Uterus (tissue), 4 donors: Measurements from ENCODE around the gene ASAP2. TPM values are rescaled to one million over a fixed set of nuclear protein-coding genes. Genes with fewer than 3 reads are reported as not detected.

Experiments
- DNase-seq, 2 donors: peaks; one replicate each; pipeline ENCODE4 v3.0.0-alpha.2; 2019 to 2020
- H3K27ac ChIP-seq, 2 donors: fragments of 200-600 bp; sonication (generic); 1 replicate in 1 of 2; 2 replicates in 1 of 2; pipeline ENCODE4 v1.5.1; 2016 to 2018
- H3K27me3 ChIP-seq, 2 donors: fragments of 200-600 bp; sonication (generic); one replicate each; pipeline ENCODE4 v1.5.1; 2018 to 2019; ENCODE audit warnings: control low read depth in 1 of 2
- H3K36me3 ChIP-seq, 2 donors: fragments of 200-600 bp; sonication (generic); one replicate each; pipeline ENCODE4 v1.5.1; 2019; ENCODE audit warnings: control low read depth in 1 of 2
- H3K4me1 ChIP-seq, 2 donors: fragments of 200-600 bp; sonication (generic); one replicate each; pipeline ENCODE4 v1.5.1; 2018 to 2019; ENCODE audit warnings: control low read depth in 1 of 2
- H3K4me3 ChIP-seq, 2 donors: fragments of 200-600 bp; sonication (generic); 1 replicate in 1 of 2; 2 replicates in 1 of 2; pipeline ENCODE4 v1.5.1; 2018 to 2019; ENCODE audit warnings: mild to moderate bottlenecking in 1 of 2
- H3K9me3 ChIP-seq, 2 donors: fragments of 200-600 bp; sonication (generic); one replicate each; pipeline ENCODE4 v1.5.1; 2019; ENCODE audit warnings: control low read depth in 1 of 2
- CTCF ChIP-seq, 4 experiments: fragments of 200-600 bp in 2 of 4; fragments of 450-650 bp in 2 of 4; sonication (generic) in 2 of 4; IDR thresholded peaks; one replicate each; pipeline ENCODE4 v1.5.1; 2016 to 2019; ENCODE audit warnings: antibody characterized with exemption in 4 of 4, mild to moderate bottlenecking in 2 of 4, moderate library complexity in 1 of 4
- POLR2A ChIP-seq, 2 donors: fragments of 450-650 bp; IDR thresholded peaks; one replicate each; pipeline ENCODE4 v1.6.1; 2016; ENCODE audit warnings: antibody characterized with exemption in 2 of 2, mild to moderate bottlenecking in 1 of 2, moderate library complexity in 1 of 2
- intact Hi-C: fragments of 100-400 bp; cut with DNase I; formaldehyde crosslinking; loops from one replicate; pipeline ENCODE4 v1.15.1; 2023; ENCODE audit warnings: low total_unique reads
- total RNA-seq, 4 donors: library from RNA; depleted of rRNA in 3 of 4; stranded (reverse); fragments of >200 nt in 3 of 4; gene quantifications; one replicate each; pipeline versions ENCODE4 v1.1.0 to v1.2.4, GENCODE V29; 2014 to 2023
- donor health status: DM: yes; HTN: yes; CAD: no.

The ASAP2 gene
- total RNA-seq, 4 donors from 2014 or later = 24.3 to 55.5 (median 31.3) TPM

GRCh38 chr2:9192712-9193111, 13.9 kb upstream of the ASAP2 start:
- TF ChIP-seq CTCF (IDR thresholded peaks at IDR 0.05) (no peak), POLR2A (IDR thresholded peaks at IDR 0.05) (no peak)
- H3K4me1 ChIP-seq = peaks cover 12 to 14% of the 10 kb centered on the region in 2 donors
- DNase-seq = no peak
- no peaks in the 10 kb centered on the region for H3K9me3 ChIP-seq
- H3K4me3 ChIP-seq = no peak overlapping the region
- no peaks in the 10 kb centered on the region for H3K36me3 ChIP-seq
- intact Hi-C loops = no loop called here
- no peaks in the 10 kb centered on the region for H3K27me3 ChIP-seq
- H3K27ac ChIP-seq = peak overlapping the region; percentile 83 to 85

GRCh38 chr2:9194352-9194751, 12.3 kb upstream of the ASAP2 start:
- DNase-seq = no peak
- TF ChIP-seq CTCF (IDR thresholded peaks at IDR 0.05) (no peak), POLR2A (IDR thresholded peaks at IDR 0.05) (no peak)
- Histone ChIP-seq H3K4me1 (peaks cover 12 to 14% of the 10 kb centered on the region in 2 donors), H3K9me3 (no peaks in the 10 kb centered on the region), H3K27me3 (no peaks in the 10 kb centered on the region), H3K36me3 (no peaks in the 10 kb centered on the region), H3K27ac (peak overlapping the region; percentile 83 to 85), H3K4me3 (no peak overlapping the region)
- intact Hi-C loops = no loop called here

- no peak for DNase-seq
- no peaks in the 10 kb centered on the region for H3K27me3 ChIP-seq
- H3K36me3 ChIP-seq = no peaks in the 10 kb centered on the region
- peaks cover 3 to 9% of the 10 kb centered on the region in 2 donors for H3K4me1 ChIP-seq
- H3K9me3 ChIP-seq = no peaks in the 10 kb centered on the region
- intact Hi-C loops = no loop called here
- H3K4me3 ChIP-seq = no peak overlapping the region
- no peak for TF ChIP-seq CTCF (IDR thresholded peaks at IDR 0.05)
- TF ChIP-seq POLR2A (IDR thresholded peaks at IDR 0.05) = no peak
- no peak overlapping the region for H3K27ac ChIP-seq
Observed at GRCh38 chr2:9196637-9197036, 10.0 kb upstream of the ASAP2 start.

DNA sequence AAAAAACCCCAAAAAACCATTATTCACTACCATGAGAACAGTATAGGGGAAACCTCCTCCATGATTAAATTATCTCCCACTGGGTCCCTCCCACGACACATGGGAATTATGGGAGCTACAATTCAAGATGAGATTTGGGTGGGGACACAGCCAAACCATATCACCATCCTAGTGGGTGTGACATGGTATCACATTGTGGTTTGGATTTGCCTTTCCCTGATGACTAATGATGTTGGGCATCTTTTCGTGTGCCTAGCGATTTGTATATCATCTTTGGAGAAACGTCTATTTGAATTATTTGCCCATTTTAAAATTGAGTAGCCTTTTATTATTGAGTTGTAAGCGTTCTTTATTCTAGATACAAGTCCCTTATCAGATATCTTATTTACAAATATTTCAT, 8.7 kb upstream of the ASAP2 start:
- intact Hi-C loops = no loop called here
- Histone ChIP-seq H3K36me3 (no peaks in the 10 kb centered on the region), H3K4me3 (no peak overlapping the region), H3K4me1 (peaks cover 0 to 5% of the 10 kb centered on the region in 2 donors), H3K9me3 (no peaks in the 10 kb centered on the region), H3K27ac (no peak overlapping the region), H3K27me3 (no peaks in the 10 kb centered on the region)
- TF ChIP-seq CTCF (IDR thresholded peaks at IDR 0.05) = no peak
- no peak for TF ChIP-seq POLR2A (IDR thresholded peaks at IDR 0.05)
- no peak for DNase-seq

GRCh38 chr2:9199716-9200632, 6.6 kb upstream of the ASAP2 start:
- no peaks in the 10 kb centered on the region for H3K27me3 ChIP-seq
- DNase-seq = no peak
- H3K27ac ChIP-seq = no peak overlapping the region
- intact Hi-C loops = loop anchor here (10.0 kb wide), 2 partner anchors 55 to 115 kb away; no protein-coding TSS in a partner anchor
- no peaks in the 10 kb centered on the region for H3K4me1 ChIP-seq
- no peaks in the 10 kb centered on the region for H3K9me3 ChIP-seq
- H3K36me3 ChIP-seq = no peaks in the 10 kb centered on the region
- TF ChIP-seq POLR2A (IDR thresholded peaks at IDR 0.05) (no peak), CTCF (IDR thresholded peaks at IDR 0.05) (no peak)
- H3K4me3 ChIP-seq = no peak overlapping the region
